ENCODE measurements around the gene CXCL1. TPM values are rescaled to one million over a fixed set of nuclear protein-coding genes. Genes with fewer than 3 reads are reported as not detected.
A peak's percentile ranks its signal among the peaks of the same experiment; 100 is the strongest.

CXCL1 gene
- 1 to 10 TPM; 6.9 to 8.5 TPM for total RNA-seq

- TF ChIP-seq, protein P1, sequence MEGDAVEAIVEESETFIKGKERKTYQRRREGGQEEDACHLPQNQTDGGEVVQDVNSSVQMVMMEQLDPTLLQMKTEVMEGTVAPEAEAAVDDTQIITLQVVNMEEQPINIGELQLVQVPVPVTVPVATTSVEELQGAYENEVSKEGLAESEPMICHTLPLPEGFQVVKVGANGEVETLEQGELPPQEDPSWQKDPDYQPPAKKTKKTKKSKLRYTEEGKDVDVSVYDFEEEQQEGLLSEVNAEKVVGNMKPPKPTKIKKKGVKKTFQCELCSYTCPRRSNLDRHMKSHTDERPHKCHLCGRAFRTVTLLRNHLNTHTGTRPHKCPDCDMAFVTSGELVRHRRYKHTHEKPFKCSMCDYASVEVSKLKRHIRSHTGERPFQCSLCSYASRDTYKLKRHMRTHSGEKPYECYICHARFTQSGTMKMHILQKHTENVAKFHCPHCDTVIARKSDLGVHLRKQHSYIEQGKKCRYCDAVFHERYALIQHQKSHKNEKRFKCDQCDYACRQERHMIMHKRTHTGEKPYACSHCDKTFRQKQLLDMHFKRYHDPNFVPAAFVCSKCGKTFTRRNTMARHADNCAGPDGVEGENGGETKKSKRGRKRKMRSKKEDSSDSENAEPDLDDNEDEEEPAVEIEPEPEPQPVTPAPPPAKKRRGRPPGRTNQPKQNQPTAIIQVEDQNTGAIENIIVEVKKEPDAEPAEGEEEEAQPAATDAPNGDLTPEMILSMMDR (IDR thresholded peaks at IDR 0.05) = no peak
- Histone ChIP-seq H3K4me1 (peaks cover 0 to 20% of the 10 kb centered on the region in 2 donors), H3K36me3 (no peaks in the 10 kb centered on the region), H3K27ac (peak within 1 kb of the TSS; percentile 49 to 71), H3K9me3 (no peaks in the 10 kb centered on the region), H3K4me3 (peak within 1 kb of the TSS; percentile 48 to 63), H3K27me3 (no peaks in the 10 kb centered on the region)
- no peak for DNase-seq (ENCODE audit: low spot score)
Observed at GRCh38 chr4:73869130-73870055, at the start of gene CXCL1. TSS of gene CXCL1 (plus strand) at chr4:73869393. CDS start at chr4:73869471, 78 bp downstream.

DNA sequence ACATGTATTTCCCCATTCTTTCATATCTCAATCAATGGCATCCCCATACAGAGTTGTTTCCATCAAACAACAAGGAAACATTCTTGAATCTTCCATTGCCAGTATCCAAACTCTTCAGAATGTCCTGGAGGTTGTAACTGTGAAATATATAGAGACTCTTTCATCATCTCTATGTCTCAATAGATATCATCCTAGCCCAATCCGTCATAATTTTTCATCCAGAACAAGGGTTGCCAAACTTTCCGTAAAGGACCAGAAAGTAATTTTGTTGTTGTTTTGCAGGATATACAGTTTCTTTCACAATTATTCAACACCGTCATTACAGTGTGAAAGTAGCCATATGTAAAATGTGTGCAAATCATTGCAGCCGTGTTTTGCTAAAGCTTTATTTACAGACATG is 47.9 kb upstream of the CXCL1 start:
- Histone ChIP-seq H3K4me3 (no peak overlapping the region), H3K36me3 (no peaks in the 10 kb centered on the region), H3K4me1 (no peaks in the 10 kb centered on the region), H3K27ac (no peak overlapping the region), H3K9me3 (no peaks in the 10 kb centered on the region), H3K27me3 (no peaks in the 10 kb centered on the region)
- TF ChIP-seq, protein P1 (IDR thresholded peaks at IDR 0.05) = no peak
- DNase-seq (ENCODE audit: low spot score) = no peak

DNA sequence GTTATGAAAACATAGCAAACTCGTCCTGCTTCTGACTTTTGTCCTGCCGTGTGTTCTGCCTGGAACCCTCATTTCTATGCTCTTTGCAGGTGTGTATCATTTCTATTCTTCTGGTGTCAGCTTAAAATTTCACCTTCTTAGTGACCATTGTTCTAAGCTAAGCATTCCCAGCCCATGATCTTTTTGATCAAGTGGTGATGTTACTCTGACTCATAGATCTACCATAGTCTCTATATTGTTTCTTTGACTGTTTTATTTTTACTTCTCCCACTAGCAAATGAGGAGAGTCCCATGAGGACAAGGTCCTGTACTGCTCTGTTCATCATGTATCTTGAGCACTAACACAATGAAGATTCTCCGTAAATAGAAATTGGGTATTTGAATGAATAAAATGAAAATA is 46.8 kb upstream of the CXCL1 start:
- TF ChIP-seq, protein P1 (IDR thresholded peaks at IDR 0.05) = no peak
- no peaks in the 10 kb centered on the region for H3K36me3 ChIP-seq
- H3K9me3 ChIP-seq = peaks cover 0 to under 1% of the 10 kb centered on the region in 2 donors
- no peaks in the 10 kb centered on the region for H3K4me1 ChIP-seq
- H3K27me3 ChIP-seq = no peaks in the 10 kb centered on the region
- no peak overlapping the region for H3K4me3 ChIP-seq
- DNase-seq (ENCODE audit: low spot score) = no peak
- no peak overlapping the region for H3K27ac ChIP-seq

DNA sequence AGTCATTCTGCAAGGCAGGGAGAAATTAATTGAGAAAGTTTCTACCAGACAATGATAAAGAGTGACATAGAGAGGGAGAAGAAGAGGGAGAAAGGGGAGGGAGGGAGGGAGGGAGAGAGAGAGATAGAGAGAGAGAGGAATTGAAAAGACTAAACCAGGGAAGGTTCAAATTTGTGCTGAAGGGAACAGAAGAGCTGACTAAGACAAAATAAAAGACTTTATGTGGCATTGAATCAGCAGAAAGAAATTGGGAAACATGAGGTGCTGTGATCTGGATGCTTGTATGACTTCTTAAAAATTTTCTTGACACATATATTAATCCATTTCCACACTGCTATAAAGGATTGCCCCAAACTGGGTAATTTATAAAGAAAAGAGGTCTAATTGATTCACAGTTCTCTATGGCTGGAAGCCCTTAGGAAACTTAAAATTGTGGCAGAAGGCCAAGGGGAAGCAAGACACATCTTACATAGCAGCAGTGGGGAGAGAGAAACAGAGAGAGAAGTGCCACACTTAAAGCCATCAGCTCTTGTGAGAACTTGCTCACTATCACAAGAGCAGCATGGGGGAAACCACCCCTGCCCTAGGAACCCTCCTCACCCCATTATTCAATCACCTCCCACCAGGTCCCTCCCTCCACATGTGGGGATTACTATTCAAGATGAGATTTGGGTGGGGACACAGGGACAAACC is 46.2 kb upstream of the CXCL1 start:
- DNase-seq (ENCODE audit: low spot score) = no peak
- TF ChIP-seq, protein P1 (IDR thresholded peaks at IDR 0.05) = no peak

GRCh38 chr4:73823760-73824159 is 45.4 kb upstream of the CXCL1 start:
- no peak overlapping the region for H3K27ac ChIP-seq
- TF ChIP-seq, protein P1 (IDR thresholded peaks at IDR 0.05) = no peak
- H3K4me1 ChIP-seq = no peaks in the 10 kb centered on the region
- H3K9me3 ChIP-seq = peaks cover 0 to 11% of the 10 kb centered on the region in 2 donors
- no peaks in the 10 kb centered on the region for H3K36me3 ChIP-seq
- no peak overlapping the region for H3K4me3 ChIP-seq
- no peak for DNase-seq (ENCODE audit: low spot score)
- no peaks in the 10 kb centered on the region for H3K27me3 ChIP-seq

More for the DNA sequence above, 46.2 kb upstream of the CXCL1 start:
- no peaks in the 10 kb centered on the region for H3K4me1 ChIP-seq
- H3K27ac ChIP-seq = no peak overlapping the region
- no peaks in the 10 kb centered on the region for H3K27me3 ChIP-seq
- no peak overlapping the region for H3K4me3 ChIP-seq
- H3K36me3 ChIP-seq = no peaks in the 10 kb centered on the region
- peaks cover 0 to 6% of the 10 kb centered on the region in 2 donors for H3K9me3 ChIP-seq
